ENCODE results near the gene MINDY4. TPM values are rescaled to one million over a fixed set of nuclear protein-coding genes. Genes with fewer than 3 reads are reported as not detected.

Gene MINDY4
- total and polyA plus RNA-seq, 2 of the 13 experiments (the other 11 are each of a cell fraction or from before 2014, with no cell fraction given), result not detected

DNA sequence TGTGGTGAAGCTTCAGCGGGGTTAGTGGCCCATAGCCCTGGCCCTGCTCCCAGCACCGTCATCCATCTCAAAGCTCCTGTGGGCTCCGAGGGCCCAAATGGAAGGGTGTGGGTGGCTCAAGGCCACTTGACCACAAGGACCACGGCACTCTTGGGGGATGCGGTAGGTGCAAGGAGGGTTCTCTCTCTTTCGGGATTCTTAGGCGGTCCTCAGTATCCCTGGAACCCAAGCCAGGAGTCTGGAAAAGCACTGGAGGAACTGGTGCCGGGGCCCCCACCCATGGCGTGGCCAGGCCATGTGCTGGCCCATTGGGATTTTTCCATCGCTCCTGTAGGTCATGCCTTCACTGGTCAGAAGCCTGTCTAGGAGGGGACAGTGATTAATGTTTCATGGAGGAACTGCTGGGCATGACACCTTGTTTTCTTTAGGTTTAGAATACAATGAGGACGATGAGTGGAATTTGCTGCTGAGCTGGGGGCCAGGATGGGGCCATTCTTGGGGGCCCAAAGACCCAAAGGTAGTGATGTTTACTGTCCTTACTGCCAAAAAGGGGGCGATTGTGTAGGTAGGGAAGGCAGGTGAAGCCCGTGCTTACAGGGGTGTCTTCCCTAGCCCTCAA, 157.1 kb downstream of the MINDY4 start:
- no peaks in the 10 kb centered on the region for H3K79me2 ChIP-seq (ENCODE audit: insufficient read depth, low read length)
- ATAC-seq, result no peak
- TF ChIP-seq, protein P1, sequence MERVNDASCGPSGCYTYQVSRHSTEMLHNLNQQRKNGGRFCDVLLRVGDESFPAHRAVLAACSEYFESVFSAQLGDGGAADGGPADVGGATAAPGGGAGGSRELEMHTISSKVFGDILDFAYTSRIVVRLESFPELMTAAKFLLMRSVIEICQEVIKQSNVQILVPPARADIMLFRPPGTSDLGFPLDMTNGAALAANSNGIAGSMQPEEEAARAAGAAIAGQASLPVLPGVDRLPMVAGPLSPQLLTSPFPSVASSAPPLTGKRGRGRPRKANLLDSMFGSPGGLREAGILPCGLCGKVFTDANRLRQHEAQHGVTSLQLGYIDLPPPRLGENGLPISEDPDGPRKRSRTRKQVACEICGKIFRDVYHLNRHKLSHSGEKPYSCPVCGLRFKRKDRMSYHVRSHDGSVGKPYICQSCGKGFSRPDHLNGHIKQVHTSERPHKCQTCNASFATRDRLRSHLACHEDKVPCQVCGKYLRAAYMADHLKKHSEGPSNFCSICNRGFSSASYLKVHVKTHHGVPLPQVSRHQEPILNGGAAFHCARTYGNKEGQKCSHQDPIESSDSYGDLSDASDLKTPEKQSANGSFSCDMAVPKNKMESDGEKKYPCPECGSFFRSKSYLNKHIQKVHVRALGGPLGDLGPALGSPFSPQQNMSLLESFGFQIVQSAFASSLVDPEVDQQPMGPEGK (CRISPR knock-in tag; IDR thresholded peaks at IDR 0.05), result no peak
- no peak for TF ChIP-seq ZNF615 (CRISPR knock-in tag; IDR thresholded peaks at IDR 0.05; ENCODE audit: borderline replicate concordance)
- TF ChIP-seq, protein P2, sequence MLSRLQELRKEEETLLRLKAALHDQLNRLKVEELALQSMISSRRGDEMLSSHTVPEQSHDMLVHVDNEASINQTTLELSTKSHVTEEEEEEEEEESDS (CRISPR knock-in tag; IDR thresholded peaks at IDR 0.05; ENCODE audit: borderline replicate concordance), result no peak
- no peak for TF ChIP-seq ZNF34 (CRISPR knock-in tag; IDR thresholded peaks at IDR 0.05; ENCODE audit: borderline replicate concordance)
- TF ChIP-seq SPEN (CRISPR knock-in tag; IDR thresholded peaks at IDR 0.05; ENCODE audit: low read depth), result no peak
- no peak for TF ChIP-seq POLR2G (IDR thresholded peaks at IDR 0.05; ENCODE audit: low read depth, low read length)
- no peak for TF ChIP-seq NFATC3 (CRISPR knock-in tag; IDR thresholded peaks at IDR 0.05)
- TF ChIP-seq ZNF44 (CRISPR knock-in tag; IDR thresholded peaks at IDR 0.05), result no peak
- H3K9ac ChIP-seq (ENCODE audit: insufficient read depth, low read depth, low read length), result no peak overlapping the region
- intact Hi-C loops (cut with micrococcal nuclease; ENCODE audit: unreplicated experiment) (no loop called here), in situ Hi-C loops (cut with HindIII; ENCODE audit: extremely low pct_ligation_motif_present, low pct_unique_long_range_greater_than_20kb) (no loop called here)
- no peak for FAIRE-seq
- H3K4me3 ChIP-seq (replicated peaks in 1 of 3; ENCODE audit: insufficient read depth in 1 of 3, low read depth in 2 of 3, low read length in 3 of 3), result no peak overlapping the region
- CTCF ChIA-PET (ENCODE audit: low intra/inter-chr PET ratio, low total read pairs), result no interaction called here
- no peak overlapping the region for H3K27ac ChIP-seq (ENCODE audit: extremely low read length, insufficient read depth, low read length)
- peaks cover 2 to 12% of the 10 kb centered on the region in 2 experiments; a peak in 3 of 5 replicates for H3K27me3 ChIP-seq (ENCODE audit: control insufficient read depth in 1 of 2, insufficient read depth in 2 of 2, low read length in 2 of 2)
- H2AFZ ChIP-seq (ENCODE audit: low read length), result no peak overlapping the region
- BruUV-seq (replicated peaks), result no TSS peak
- no peaks in the 10 kb centered on the region for H4K20me1 ChIP-seq (ENCODE audit: insufficient read depth, low read length)
- H3K4me2 ChIP-seq (ENCODE audit: low read depth, low read length), result no peak overlapping the region
- no peaks in the 10 kb centered on the region for H3K36me3 ChIP-seq (replicated peaks in 1 of 2; ENCODE audit: control insufficient read depth in 1 of 2, insufficient read depth in 2 of 2, low read length in 2 of 2)
- no peaks in the 10 kb centered on the region for H3K9me3 ChIP-seq (ENCODE audit: low read length)
- no peak for DNase-seq (ENCODE audit: low spot score)
- POLR2A ChIA-PET, result no interaction called here
- WGBS (ENCODE audit: low lambda C conversion rate), result 46% methylated on average over 9 of the region's 13 CpGs
- H3K4me1 ChIP-seq (ENCODE audit: insufficient read depth, low read length), result no peaks in the 10 kb centered on the region

Data from HepG2 (cell line).